Peyer's patch (tissue), 4 donors: ENCODE results near the gene AKAP4. TPM values are rescaled to one million over a fixed set of nuclear protein-coding genes. Genes with fewer than 3 reads are reported as not detected.

Experiments used
- DNase-seq, 3 donors: peaks; one replicate each; pipeline ENCODE4 v3.0.0-alpha.2; 2017 to 2019
- H3K27ac ChIP-seq, 4 donors: fragments of 200-600 bp; sonication (generic); one replicate each; pipeline ENCODE4 v1.5.1; 2016 to 2019
- H3K27me3 ChIP-seq, 2 donors: fragments of 200-600 bp; sonication (generic); one replicate each; pipeline ENCODE4 v1.5.1; 2019
- H3K36me3 ChIP-seq, 3 donors: fragments of 200-600 bp; sonication (generic); one replicate each; pipeline ENCODE4 v1.5.1; 2016 to 2019
- H3K4me1 ChIP-seq, 4 donors: fragments of 200-600 bp; sonication (generic); one replicate each; pipeline ENCODE4 v1.5.1; 2016 to 2019
- H3K4me3 ChIP-seq, 4 donors: fragments of 200-600 bp; sonication (generic); 1 replicate in 3 of 4; 2 replicates in 1 of 4; pipeline ENCODE4 v1.5.1; 2016 to 2019; ENCODE audit warnings: mild to moderate bottlenecking in 1 of 4
- H3K9me3 ChIP-seq, 4 donors: fragments of 200-600 bp; sonication (generic); one replicate each; pipeline ENCODE4 v1.5.1; 2016 to 2019; ENCODE audit warnings: mild to moderate bottlenecking in 1 of 4
- POLR2A ChIP-seq, 2 donors: fragments of 450-650 bp; IDR thresholded peaks; one replicate each; pipeline ENCODE4 v1.5.1; 2017; ENCODE audit warnings: antibody characterized with exemption in 2 of 2, mild to moderate bottlenecking in 2 of 2, moderate library complexity in 2 of 2
- total RNA-seq, 4 donors: library from RNA; depleted of rRNA; stranded (reverse); fragments of >200 nt; gene quantifications; one replicate each; pipeline ENCODE4 v1.1.0, GENCODE V29; 2016
- TF ChIP-seq, protein P1 (sequence below), 6 experiments: fragments of 450-650 bp in 4 of 6; fragments of 200-600 bp in 2 of 6; sonication (generic) in 1 of 6; IDR thresholded peaks; one replicate each; pipeline ENCODE4 v1.5.1; 2017 to 2019; ENCODE audit warnings: antibody characterized with exemption in 6 of 6, mild to moderate bottlenecking in 3 of 6, moderate library complexity in 1 of 6

Gene AKAP4
- total RNA-seq, 4 donors from 2014 or later: not detected

DNA sequence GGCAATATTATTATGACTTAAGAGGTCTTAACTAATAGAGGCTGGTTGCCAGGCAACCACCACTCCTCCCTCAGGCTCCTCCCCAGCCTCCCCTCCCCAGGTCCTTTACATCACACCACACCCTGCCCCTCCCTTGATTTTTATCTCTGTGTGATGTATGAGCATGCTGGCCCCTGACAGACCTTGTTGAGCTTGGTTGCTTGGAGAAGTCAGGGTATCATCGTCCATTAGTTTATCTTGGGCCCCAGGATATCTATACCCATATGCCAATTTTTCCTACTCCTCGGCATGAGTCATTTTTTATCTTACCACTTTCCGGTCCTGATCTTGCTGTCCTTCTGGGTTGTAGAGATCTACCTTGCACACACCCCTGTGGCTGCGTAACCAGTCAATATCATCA is 2.5 kb downstream of the AKAP4 start:
- Histone ChIP-seq H3K27me3 (no peaks in the 10 kb centered on the region), H3K36me3 (no peaks in the 10 kb centered on the region), H3K4me3 (no peak overlapping the region), H3K9me3 (no peaks in the 10 kb centered on the region), H3K4me1 (no peaks in the 10 kb centered on the region), H3K27ac (no peak overlapping the region)
- no peak for TF ChIP-seq POLR2A (IDR thresholded peaks at IDR 0.05)
- TF ChIP-seq, protein P1, sequence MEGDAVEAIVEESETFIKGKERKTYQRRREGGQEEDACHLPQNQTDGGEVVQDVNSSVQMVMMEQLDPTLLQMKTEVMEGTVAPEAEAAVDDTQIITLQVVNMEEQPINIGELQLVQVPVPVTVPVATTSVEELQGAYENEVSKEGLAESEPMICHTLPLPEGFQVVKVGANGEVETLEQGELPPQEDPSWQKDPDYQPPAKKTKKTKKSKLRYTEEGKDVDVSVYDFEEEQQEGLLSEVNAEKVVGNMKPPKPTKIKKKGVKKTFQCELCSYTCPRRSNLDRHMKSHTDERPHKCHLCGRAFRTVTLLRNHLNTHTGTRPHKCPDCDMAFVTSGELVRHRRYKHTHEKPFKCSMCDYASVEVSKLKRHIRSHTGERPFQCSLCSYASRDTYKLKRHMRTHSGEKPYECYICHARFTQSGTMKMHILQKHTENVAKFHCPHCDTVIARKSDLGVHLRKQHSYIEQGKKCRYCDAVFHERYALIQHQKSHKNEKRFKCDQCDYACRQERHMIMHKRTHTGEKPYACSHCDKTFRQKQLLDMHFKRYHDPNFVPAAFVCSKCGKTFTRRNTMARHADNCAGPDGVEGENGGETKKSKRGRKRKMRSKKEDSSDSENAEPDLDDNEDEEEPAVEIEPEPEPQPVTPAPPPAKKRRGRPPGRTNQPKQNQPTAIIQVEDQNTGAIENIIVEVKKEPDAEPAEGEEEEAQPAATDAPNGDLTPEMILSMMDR (IDR thresholded peaks at IDR 0.05): no peak
- DNase-seq: no peak

DNA sequence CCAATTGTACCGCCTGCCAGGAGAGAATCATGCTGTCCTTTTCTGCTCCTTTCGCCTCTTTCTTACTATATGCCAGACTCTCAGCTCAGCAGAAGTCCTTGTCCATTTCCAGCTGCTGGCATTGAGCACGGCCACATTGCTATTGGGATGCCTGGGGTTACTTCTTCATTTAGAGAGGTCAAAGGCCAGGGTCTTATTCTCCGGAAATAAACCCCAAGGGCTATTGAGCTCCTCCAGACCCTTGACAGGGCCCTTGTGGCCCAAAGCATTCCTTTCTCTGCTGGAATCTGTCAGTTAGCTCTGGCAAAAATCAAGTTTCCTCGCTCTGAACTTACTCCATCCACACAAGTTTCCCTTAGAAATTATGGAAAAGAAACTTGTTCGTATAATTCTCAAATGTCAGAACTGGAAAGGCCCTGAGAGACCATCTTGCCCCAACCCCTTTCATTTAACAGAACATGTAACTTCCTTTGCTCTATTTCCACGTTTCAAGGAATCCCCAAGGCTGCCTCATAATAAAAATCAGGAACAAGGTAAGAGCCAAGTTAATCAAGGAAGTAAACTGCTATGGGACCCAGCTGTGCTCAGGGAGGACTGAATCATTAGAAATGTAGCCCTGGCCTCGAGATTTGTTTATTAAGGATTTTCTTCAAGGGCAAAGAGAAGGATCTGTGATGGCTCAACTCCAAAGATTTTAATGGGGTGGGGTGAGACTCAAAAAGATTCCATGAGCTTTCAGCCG is 11.8 kb downstream of the AKAP4 start:
- H3K27ac ChIP-seq: no peak overlapping the region
- no peaks in the 10 kb centered on the region for H3K4me1 ChIP-seq
- no peaks in the 10 kb centered on the region for H3K9me3 ChIP-seq
- no peak for TF ChIP-seq POLR2A (IDR thresholded peaks at IDR 0.05)
- TF ChIP-seq, protein P1 (IDR thresholded peaks at IDR 0.05): no peak
- no peaks in the 10 kb centered on the region for H3K36me3 ChIP-seq
- no peaks in the 10 kb centered on the region for H3K27me3 ChIP-seq
- no peak overlapping the region for H3K4me3 ChIP-seq
- DNase-seq: no peak

DNA sequence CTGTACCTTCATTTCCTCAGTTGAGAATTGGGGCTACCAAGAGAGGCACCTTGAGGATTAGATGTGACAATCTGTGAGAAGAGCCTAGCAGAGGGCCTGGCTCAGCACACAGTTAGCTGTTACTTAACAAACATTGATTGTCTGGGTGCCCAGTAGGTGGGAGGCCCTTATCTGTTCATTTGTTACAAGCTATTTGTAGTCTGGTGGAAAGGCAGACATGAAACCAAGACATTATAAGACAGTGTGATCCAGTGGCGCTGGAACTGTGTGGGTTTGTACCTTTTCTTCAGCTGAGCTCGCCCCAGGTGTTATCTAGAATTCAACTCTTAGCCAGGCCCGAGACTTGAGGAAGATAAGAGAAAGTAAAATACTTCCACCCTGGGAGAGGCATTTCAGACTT is 16.9 kb downstream of the AKAP4 start:
- H3K4me1 ChIP-seq: no peaks in the 10 kb centered on the region
- no peaks in the 10 kb centered on the region for H3K36me3 ChIP-seq
- no peak for DNase-seq
- no peaks in the 10 kb centered on the region for H3K9me3 ChIP-seq
- no peaks in the 10 kb centered on the region for H3K27me3 ChIP-seq
- TF ChIP-seq, protein P1 (IDR thresholded peaks at IDR 0.05): no peak
- TF ChIP-seq POLR2A (IDR thresholded peaks at IDR 0.05): no peak
- H3K4me3 ChIP-seq: no peak overlapping the region
- H3K27ac ChIP-seq: no peak overlapping the region

DNA sequence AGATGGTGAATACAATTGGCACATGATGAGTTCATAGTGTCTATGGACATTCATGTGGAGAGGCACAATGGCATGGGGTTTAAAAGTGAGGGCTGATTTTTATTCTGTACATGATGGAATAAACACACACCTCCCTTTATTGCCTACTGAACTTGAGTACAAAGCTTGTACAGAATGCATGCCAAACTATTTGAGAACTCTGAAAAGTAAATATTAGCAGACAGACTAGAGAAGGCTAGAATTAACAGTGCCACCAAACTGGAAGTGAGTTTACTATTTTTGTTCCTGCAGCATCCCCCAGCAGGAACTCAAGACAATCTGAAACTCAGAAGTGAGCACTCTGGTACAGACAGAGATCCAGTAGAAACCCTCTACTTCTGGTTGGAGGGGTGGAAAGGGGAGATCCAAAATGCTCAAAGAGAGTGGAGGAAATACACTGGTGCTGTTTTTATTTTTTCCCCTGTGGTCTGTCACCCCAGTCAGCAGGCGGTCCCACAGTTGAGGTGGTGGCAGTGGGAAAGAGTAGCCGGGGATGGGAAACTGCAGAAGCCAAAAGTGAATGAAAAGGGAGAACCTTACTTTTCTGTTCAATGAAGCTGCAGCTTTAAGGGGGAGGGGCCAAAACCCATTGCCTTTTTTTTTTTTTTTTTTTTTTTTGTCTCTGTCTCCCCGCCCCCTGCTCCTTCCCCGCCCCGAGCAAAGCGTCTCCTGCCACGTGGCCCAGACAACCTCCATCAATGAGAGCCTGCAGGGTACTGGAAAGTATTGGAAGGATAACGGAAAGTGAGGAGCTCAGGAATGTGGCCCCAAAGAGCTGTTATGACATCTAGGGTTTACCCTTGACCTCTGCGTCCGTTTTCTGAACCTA is 20.5 kb downstream of the AKAP4 start:
- no peaks in the 10 kb centered on the region for H3K4me1 ChIP-seq
- no peaks in the 10 kb centered on the region for H3K27me3 ChIP-seq
- no peak for DNase-seq
- H3K4me3 ChIP-seq: no peak overlapping the region
- H3K9me3 ChIP-seq: no peaks in the 10 kb centered on the region
- TF ChIP-seq POLR2A (IDR thresholded peaks at IDR 0.05): no peak
- TF ChIP-seq, protein P1 (IDR thresholded peaks at IDR 0.05): no peak
- H3K36me3 ChIP-seq: no peaks in the 10 kb centered on the region
- H3K27ac ChIP-seq: no peak overlapping the region

DNA sequence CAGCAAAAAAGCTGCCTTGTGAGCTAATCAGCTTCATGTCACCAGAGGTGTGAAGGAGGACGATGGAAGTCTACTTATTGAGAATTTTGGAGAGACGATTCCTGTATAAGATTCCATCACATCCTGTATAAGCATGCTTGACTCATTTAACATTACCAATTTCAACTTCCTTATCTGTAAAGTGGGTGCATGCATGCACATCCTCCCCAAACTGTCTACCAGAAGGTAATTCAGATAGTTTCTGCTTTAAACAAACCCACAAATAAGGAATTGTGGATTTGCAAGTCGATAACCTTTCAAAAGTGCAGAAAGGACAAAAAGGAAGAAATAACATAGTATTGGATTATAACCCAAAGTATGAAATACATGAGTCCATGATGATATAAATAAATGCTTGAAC is 31.1 kb downstream of the AKAP4 start:
- no peaks in the 10 kb centered on the region for H3K27me3 ChIP-seq
- no peaks in the 10 kb centered on the region for H3K9me3 ChIP-seq
- H3K36me3 ChIP-seq: no peaks in the 10 kb centered on the region
- H3K4me1 ChIP-seq: no peaks in the 10 kb centered on the region
- no peak for TF ChIP-seq POLR2A (IDR thresholded peaks at IDR 0.05)
- TF ChIP-seq, protein P1 (IDR thresholded peaks at IDR 0.05): no peak
- H3K27ac ChIP-seq: no peak overlapping the region
- no peak overlapping the region for H3K4me3 ChIP-seq
- DNase-seq: no peak
